OCI-LY1 (cell line): Measurements from ENCODE around the gene GMEB2.

Experiments
- H2AFZ ChIP-seq: fragments of 200-600 bp; sonication (generic), shearing (Covaris generic); 2 replicates; pipeline ENCODE4 v1.6.0; 2014; ENCODE audit warnings: antibody characterized with exemption, mild to moderate bottlenecking, low read length
- H3F3A ChIP-seq: fragments of 200-600 bp; sonication (generic), shearing (Covaris generic); 2 replicates; pipeline ENCODE4 v1.6.0; 2014; ENCODE audit warnings: mild to moderate bottlenecking, antibody characterized with exemption, low read length, moderate library complexity; ENCODE audit not compliant: insufficient read depth
- H3K27ac ChIP-seq: fragments of 200-600 bp; sonication (generic); 2 replicates; pipeline ENCODE4 v1.5.1; 2014; ENCODE audit warnings: low read length, mixed run types, mild to moderate bottlenecking, low read depth; ENCODE audit not compliant: poor library complexity, severe bottlenecking
- H3K27me3 ChIP-seq: fragments of 200-600 bp; sonication (generic); 2 replicates; pipeline ENCODE4 v1.6.0; 2014; ENCODE audit warnings: antibody characterized with exemption, mild to moderate bottlenecking, low read length, moderate library complexity; ENCODE audit not compliant: insufficient read depth
- H3K36me3 ChIP-seq: fragments of 200-600 bp; sonication (generic); 2 replicates; pipeline ENCODE4 v1.6.1; 2014; ENCODE audit warnings: mild to moderate bottlenecking, antibody characterized with exemption, low read length, moderate library complexity, mixed read lengths; ENCODE audit not compliant: insufficient read depth
- H3K4me1 ChIP-seq: fragments of 200-600 bp; sonication (generic); 2 replicates; pipeline ENCODE4 v1.5.1; 2014; ENCODE audit warnings: mild to moderate bottlenecking, low read length, moderate library complexity; ENCODE audit not compliant: insufficient read depth, severe bottlenecking
- H3K4me2 ChIP-seq: fragments of 200-600 bp; sonication (generic), shearing (Covaris generic); 2 replicates; pipeline ENCODE4 v1.6.1; 2014; ENCODE audit warnings: low read length
- H3K4me3 ChIP-seq: fragments of 200-600 bp; sonication (generic); 2 replicates; pipeline ENCODE4 v1.5.1; 2014; ENCODE audit warnings: low read length, low read depth, mild to moderate bottlenecking, mixed read lengths; ENCODE audit not compliant: poor library complexity, severe bottlenecking
- H3K79me2 ChIP-seq: fragments of 200-600 bp; shearing (Covaris generic); 2 replicates; pipeline ENCODE4 v1.6.1; 2016; ENCODE audit warnings: mixed run types, low read length, mixed read lengths; ENCODE audit not compliant: insufficient read depth
- H3K9ac ChIP-seq: fragments of 200-600 bp; sonication (generic), shearing (Covaris generic); 2 replicates; pipeline ENCODE4 v1.6.1; 2014; ENCODE audit warnings: mild to moderate bottlenecking, low read length, mixed read lengths
- H3K9me2 ChIP-seq: fragments of 200-600 bp; sonication (generic), shearing (Covaris generic); 2 replicates; pipeline ENCODE4 v1.6.1; 2014; ENCODE audit warnings: low read depth, mild to moderate bottlenecking, low read length, mixed read lengths
- H3K9me3 ChIP-seq: fragments of 200-600 bp; shearing (Covaris generic); 2 replicates; pipeline ENCODE4 v1.6.1; 2014; ENCODE audit warnings: low read length, mixed read lengths
- H4K20me1 ChIP-seq: fragments of 200-600 bp; sonication (generic), shearing (Covaris generic); 2 replicates; pipeline ENCODE4 v1.6.0; 2016; ENCODE audit warnings: mild to moderate bottlenecking, low read length; ENCODE audit not compliant: insufficient read depth
- CTCF ChIP-seq: fragments of 200-600 bp; sonication (generic), shearing (Covaris generic); IDR thresholded peaks from 2 replicates; pipeline ENCODE4 v1.5.1; 2017; ENCODE audit warnings: mild to moderate bottlenecking, antibody characterized with exemption, low read length, moderate library complexity, mixed read lengths
- EZH2 ChIP-seq: fragments of 200-600 bp; sonication (generic), shearing (Covaris generic); IDR thresholded peaks from 2 replicates; pipeline ENCODE4 v1.8.0; 2017; ENCODE audit warnings: borderline replicate concordance, mixed run types, mild to moderate bottlenecking, antibody characterized with exemption, low read length, moderate library complexity, mixed read lengths

The GMEB2 gene

GRCh38 chr20:63626424-63627128 lies at the start of gene GMEB2:
GMEB2 (minus strand) TSS chr20:63627101; CDS start chr20:63619397, 7,704 bp downstream.
- H3K79me2 ChIP-seq, result peaks cover 32% of the 10 kb centered on the region
- H3K9ac ChIP-seq, result peak within 1 kb of the TSS; percentile 99

GRCh38 chr20:63675681-63676368 lies 48.9 kb upstream of the GMEB2 start:
- Histone ChIP-seq H3K4me2 (no peak overlapping the region), H2AFZ (no peak overlapping the region), H4K20me1 (no peaks in the 10 kb centered on the region), H3K4me3 (no peak overlapping the region), H3K9me2 (no peaks in the 10 kb centered on the region), H3K4me1 (no peaks in the 10 kb centered on the region), H3K27ac (no peak overlapping the region), H3K27me3 (no peaks in the 10 kb centered on the region), H3K79me2 (no peaks in the 10 kb centered on the region), H3K9me3 (no peaks in the 10 kb centered on the region), H3K9ac (no peak overlapping the region), H3F3A (no peaks in the 10 kb centered on the region), H3K36me3 (peaks cover 26% of the 10 kb centered on the region)
- TF ChIP-seq CTCF (no peak), EZH2 (no peak)

More at GRCh38 chr20:63626424-63627128, at the start of gene GMEB2:
- no peak for TF ChIP-seq CTCF
- no peak for TF ChIP-seq EZH2
- Histone ChIP-seq H3F3A (no peaks in the 10 kb centered on the region), H3K27me3 (no peaks in the 10 kb centered on the region), H3K27ac (peak within 1 kb of the TSS; percentile 89), H3K9me3 (no peaks in the 10 kb centered on the region), H2AFZ (no peak within 1 kb of the TSS), H3K36me3 (no peaks in the 10 kb centered on the region), H3K4me3 (peak within 1 kb of the TSS; percentile 96), H3K4me1 (peaks cover 37% of the 10 kb centered on the region), H3K4me2 (peak within 1 kb of the TSS; percentile 98), H4K20me1 (no peaks in the 10 kb centered on the region), H3K9me2 (no peaks in the 10 kb centered on the region)

GRCh38 chr20:63673951-63674350 lies 47.0 kb upstream of the GMEB2 start:
- no peak for TF ChIP-seq EZH2
- TF ChIP-seq CTCF, result no peak
- H3K36me3 ChIP-seq, result peaks cover 29% of the 10 kb centered on the region

More at GRCh38 chr20:63673951-63674350, 47.0 kb upstream of the GMEB2 start:
- H3K4me2 ChIP-seq, result no peak overlapping the region
- H2AFZ ChIP-seq, result no peak overlapping the region
- H3K9ac ChIP-seq, result no peak overlapping the region
- no peaks in the 10 kb centered on the region for H4K20me1 ChIP-seq
- no peaks in the 10 kb centered on the region for H3K9me3 ChIP-seq
- H3K79me2 ChIP-seq, result no peaks in the 10 kb centered on the region
- H3K4me1 ChIP-seq, result no peaks in the 10 kb centered on the region
- H3K4me3 ChIP-seq, result no peak overlapping the region
- H3F3A ChIP-seq, result no peaks in the 10 kb centered on the region
- H3K27me3 ChIP-seq, result no peaks in the 10 kb centered on the region
- H3K9me2 ChIP-seq, result no peaks in the 10 kb centered on the region
- no peak overlapping the region for H3K27ac ChIP-seq
